MM.1S (cell line): ENCODE measurements around the gene ABCB10.

Experiments used
- DNase-seq: peaks from one replicate; pipeline ENCODE4 v3.0.0-alpha.2; 2015
- H2AFZ ChIP-seq: fragments of 300-600 bp; sonication (generic); 2 replicates; pipeline ENCODE4 v1.6.0; 2016; ENCODE audit warnings: antibody characterized with exemption, low read length
- H3F3A ChIP-seq: fragments of 300-600 bp; sonication (generic); 2 replicates; pipeline ENCODE4 v1.6.1; 2016; ENCODE audit warnings: mild to moderate bottlenecking, antibody characterized with exemption, low read length, moderate library complexity, mixed read lengths; ENCODE audit not compliant: insufficient read depth
- H3K27ac ChIP-seq: fragments of 300-600 bp; sonication (generic); 2 replicates; pipeline ENCODE4 v1.5.1; 2016; ENCODE audit warnings: mild to moderate bottlenecking, low read length
- H3K27me3 ChIP-seq: fragments of 300-600 bp; sonication (generic); replicated peaks from 2 replicates; pipeline ENCODE4 v1.6.0; 2016; ENCODE audit warnings: low read length; ENCODE audit not compliant: insufficient read depth
- H3K36me3 ChIP-seq: fragments of 300-600 bp; sonication (generic); replicated peaks from 2 replicates; pipeline ENCODE4 v1.6.1; 2016; ENCODE audit warnings: mild to moderate bottlenecking, low read length, mixed read lengths; ENCODE audit not compliant: insufficient read depth
- H3K4me1 ChIP-seq: fragments of 300-600 bp; sonication (generic); 2 replicates; pipeline ENCODE4 v1.6.1; 2016; ENCODE audit warnings: low read length, mixed read lengths
- H3K4me2 ChIP-seq: fragments of 300-600 bp; sonication (generic); 2 replicates; pipeline ENCODE4 v1.6.0; 2016; ENCODE audit warnings: low read depth, low read length
- H3K4me3 ChIP-seq: fragments of 300-600 bp; sonication (generic); 2 replicates; pipeline ENCODE4 v1.5.1; 2016; ENCODE audit warnings: low read length, mixed read lengths
- H3K79me2 ChIP-seq: fragments of 300-600 bp; sonication (generic); 2 replicates; pipeline ENCODE4 v1.6.1; 2016; ENCODE audit warnings: mixed run types, low read length, mixed read lengths
- H3K9ac ChIP-seq: fragments of 300-600 bp; sonication (generic); 2 replicates; pipeline ENCODE4 v1.6.1; 2016; ENCODE audit warnings: low read length, mixed read lengths
- H3K9me2 ChIP-seq: fragments of 300-600 bp; sonication (generic); replicated peaks from 2 replicates; pipeline ENCODE4 v1.6.1; 2016; ENCODE audit warnings: mild to moderate bottlenecking, low read length, mixed read lengths; ENCODE audit not compliant: insufficient read depth
- H3K9me3 ChIP-seq: fragments of 300-600 bp; sonication (generic); replicated peaks from 2 replicates; pipeline ENCODE4 v1.6.1; 2016; ENCODE audit warnings: mild to moderate bottlenecking, low read length, mixed read lengths; ENCODE audit not compliant: insufficient read depth
- H4K20me1 ChIP-seq: fragments of 300-600 bp; sonication (generic); 2 replicates; pipeline ENCODE4 v1.6.1; 2016; ENCODE audit warnings: mild to moderate bottlenecking, low read length, moderate library complexity, mixed read lengths; ENCODE audit not compliant: insufficient read depth
- EZH2 ChIP-seq: fragments of 300-600 bp; sonication (generic); optimal IDR thresholded peaks from 2 replicates; pipeline ENCODE3; 2017; ENCODE audit warnings: low read depth, mild to moderate bottlenecking, antibody characterized with exemption, low read length, mixed read lengths
- EZH2phosphoT487 ChIP-seq: fragments of 300-600 bp; sonication (generic); IDR thresholded peaks from 2 replicates; pipeline ENCODE4 v1.6.1; 2018; ENCODE audit warnings: antibody characterized with exemption, low read length
- TF ChIP-seq, protein P1 (sequence below): fragments of 300-600 bp; sonication (generic); IDR thresholded peaks from 2 replicates; pipeline ENCODE4 v1.5.1; 2016; ENCODE audit warnings: antibody characterized with exemption, low read length, mixed read lengths

Gene ABCB10

GRCh38 chr1:229471175-229471574, 87.3 kb downstream of the ABCB10 start:
- TF ChIP-seq, protein P1, sequence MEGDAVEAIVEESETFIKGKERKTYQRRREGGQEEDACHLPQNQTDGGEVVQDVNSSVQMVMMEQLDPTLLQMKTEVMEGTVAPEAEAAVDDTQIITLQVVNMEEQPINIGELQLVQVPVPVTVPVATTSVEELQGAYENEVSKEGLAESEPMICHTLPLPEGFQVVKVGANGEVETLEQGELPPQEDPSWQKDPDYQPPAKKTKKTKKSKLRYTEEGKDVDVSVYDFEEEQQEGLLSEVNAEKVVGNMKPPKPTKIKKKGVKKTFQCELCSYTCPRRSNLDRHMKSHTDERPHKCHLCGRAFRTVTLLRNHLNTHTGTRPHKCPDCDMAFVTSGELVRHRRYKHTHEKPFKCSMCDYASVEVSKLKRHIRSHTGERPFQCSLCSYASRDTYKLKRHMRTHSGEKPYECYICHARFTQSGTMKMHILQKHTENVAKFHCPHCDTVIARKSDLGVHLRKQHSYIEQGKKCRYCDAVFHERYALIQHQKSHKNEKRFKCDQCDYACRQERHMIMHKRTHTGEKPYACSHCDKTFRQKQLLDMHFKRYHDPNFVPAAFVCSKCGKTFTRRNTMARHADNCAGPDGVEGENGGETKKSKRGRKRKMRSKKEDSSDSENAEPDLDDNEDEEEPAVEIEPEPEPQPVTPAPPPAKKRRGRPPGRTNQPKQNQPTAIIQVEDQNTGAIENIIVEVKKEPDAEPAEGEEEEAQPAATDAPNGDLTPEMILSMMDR, result no peak
- TF ChIP-seq EZH2, result no peak
- TF ChIP-seq EZH2phosphoT487, result no peak
- Histone ChIP-seq H4K20me1 (no peaks in the 10 kb centered on the region), H3K4me2 (no peak overlapping the region), H3K27ac (no peak overlapping the region), H3K9me3 (no peaks in the 10 kb centered on the region), H3K36me3 (0 out of 2 replicates have a peak, but pooled peaks cover 6% of the 10 kb centered on the region), H3F3A (no peaks in the 10 kb centered on the region), H3K79me2 (no peaks in the 10 kb centered on the region), H3K9ac (no peak overlapping the region), H3K4me3 (no peak overlapping the region), H3K4me1 (no peaks in the 10 kb centered on the region), H2AFZ (no peak overlapping the region), H3K27me3 (no peaks in the 10 kb centered on the region), H3K9me2 (no peaks in the 10 kb centered on the region)
- no peak for DNase-seq

- Histone ChIP-seq H3K27ac (no peak overlapping the region), H3K4me2 (no peak overlapping the region), H2AFZ (no peak overlapping the region), H3K4me1 (no peaks in the 10 kb centered on the region), H3K36me3 (0 out of 2 replicates have a peak, but pooled peaks cover 6% of the 10 kb centered on the region), H3K27me3 (no peaks in the 10 kb centered on the region), H3K4me3 (no peak overlapping the region), H3K9me3 (no peaks in the 10 kb centered on the region), H3K9me2 (no peaks in the 10 kb centered on the region), H3K79me2 (no peaks in the 10 kb centered on the region), H3K9ac (no peak overlapping the region), H4K20me1 (no peaks in the 10 kb centered on the region), H3F3A (no peaks in the 10 kb centered on the region)
- TF ChIP-seq, protein P1, result no peak
- TF ChIP-seq EZH2 (no peak), EZH2phosphoT487 (no peak)
- no peak for DNase-seq
Measured at GRCh38 chr1:229470406-229471043, 88.0 kb downstream of the ABCB10 start.

- no peak overlapping the region for H3K27ac ChIP-seq
- no peak overlapping the region for H2AFZ ChIP-seq
- H3K36me3 ChIP-seq, result no peaks in the 10 kb centered on the region
- H3K9ac ChIP-seq, result no peak overlapping the region
- no peak for DNase-seq
- no peak overlapping the region for H3K4me3 ChIP-seq
- H3K79me2 ChIP-seq, result no peaks in the 10 kb centered on the region
- H3K9me3 ChIP-seq, result no peaks in the 10 kb centered on the region
- no peaks in the 10 kb centered on the region for H3F3A ChIP-seq
- no peaks in the 10 kb centered on the region for H3K27me3 ChIP-seq
- H3K4me1 ChIP-seq, result no peaks in the 10 kb centered on the region
- H3K9me2 ChIP-seq, result no peaks in the 10 kb centered on the region
- TF ChIP-seq EZH2phosphoT487 (no peak), EZH2 (no peak)
- TF ChIP-seq, protein P1, result no peak
- H3K4me2 ChIP-seq, result no peak overlapping the region
- no peaks in the 10 kb centered on the region for H4K20me1 ChIP-seq
Measured at GRCh38 chr1:229466887-229467286, 91.6 kb downstream of the ABCB10 start.
